HEK293 (cell line): Measurements from ENCODE around the gene ZNF214.

Experiments
- CTCF ChIA-PET: fragments of 350-600 bp; formaldehyde crosslinking; extraction: SDS; loops from one replicate; lab custom pipeline; 2021; ENCODE audit warnings: antibody characterized with exemption; lab: Yijun Ruan, JAX
- POLR2A ChIA-PET: fragments of 300-600 bp; formaldehyde crosslinking; extraction: SDS; loops from one replicate; lab custom pipeline; 2020; ENCODE audit warnings: antibody characterized with exemption, inconsistent platforms; lab: Yijun Ruan, JAX
- H3K27ac ChIP-seq: fragments of 200-500 bp; sonication (Bioruptor generic); 2 replicates; pipeline ENCODE4 v1.5.1; 2014; ENCODE audit warnings: low read depth, low read length, control low read depth, inconsistent platforms; ENCODE audit errors: extremely low read depth
- H3K36me3 ChIP-seq, 2 experiments: fragments of 200-500 bp in 1 of 2; sonication (Bioruptor generic) in 1 of 2; 1 replicate in 1 of 2; 2 replicates in 1 of 2; pipeline ENCODE4 v1.5.1; 2014 to 2017; ENCODE audit warnings: inconsistent platforms in 2 of 2, low read length in 2 of 2; ENCODE audit not compliant: control insufficient read depth in 2 of 2, insufficient read depth in 1 of 2
- H3K4me1 ChIP-seq: fragments of 200-500 bp; sonication (Bioruptor generic); 2 replicates; pipeline ENCODE4 v1.5.1; 2014; ENCODE audit warnings: mild to moderate bottlenecking, low read length, inconsistent platforms; ENCODE audit not compliant: control insufficient read depth, insufficient read depth
- H3K4me3 ChIP-seq: 2 replicates; pipeline ENCODE4 v1.5.1; 2011; ENCODE audit warnings: low read depth, mild to moderate bottlenecking, control low read depth, low read length, moderate library complexity
- H3K9me3 ChIP-seq: fragments of 200-500 bp; sonication (Bioruptor generic); 2 replicates; pipeline ENCODE4 v1.5.1; 2014; ENCODE audit warnings: low read depth, low read length, inconsistent platforms; ENCODE audit not compliant: control insufficient read depth, insufficient read depth
- SP3 ChIP-seq: fragments of 450-650 bp; formaldehyde crosslinking; IDR thresholded peaks from 2 replicates; pipeline ENCODE4 v1.5.1; 2016; ENCODE audit warnings: missing biosample characterization, missing genetic modification characterization
- TRIM28 ChIP-seq: IDR thresholded peaks from 2 replicates; pipeline ENCODE4 v1.6.1; 2011; ENCODE audit warnings: low read length, control low read depth, borderline replicate concordance
- WT1 ChIP-seq: fragments of 450-650 bp; formaldehyde crosslinking; IDR thresholded peaks from 2 replicates; pipeline ENCODE4 v1.5.1; 2016; ENCODE audit warnings: missing biosample characterization, missing genetic modification characterization
- YY1 ChIP-seq: fragments of 450-650 bp; formaldehyde crosslinking; IDR thresholded peaks from 2 replicates; pipeline ENCODE4 v1.5.1; 2018; ENCODE audit warnings: missing biosample characterization, missing genetic modification characterization
- ZBTB20 ChIP-seq: fragments of 450-650 bp; formaldehyde crosslinking; IDR thresholded peaks from 2 replicates; pipeline ENCODE4 v1.5.1; 2016; ENCODE audit warnings: missing biosample characterization, missing genetic modification characterization
- ZBTB48 ChIP-seq: fragments of 450-650 bp; formaldehyde crosslinking; IDR thresholded peaks from 2 replicates; pipeline ENCODE4 v1.5.1; 2016; ENCODE audit warnings: missing biosample characterization, missing genetic modification characterization
- ZBTB8A ChIP-seq: fragments of 450-650 bp; formaldehyde crosslinking; IDR thresholded peaks from 2 replicates; pipeline ENCODE4 v1.5.1; 2016; ENCODE audit warnings: missing biosample characterization, missing genetic modification characterization
- ZEB2 ChIP-seq: fragments of 450-650 bp; formaldehyde crosslinking; IDR thresholded peaks from 2 replicates; pipeline ENCODE4 v1.5.1; 2016; ENCODE audit warnings: missing biosample characterization, missing genetic modification characterization
- ZFP37 ChIP-seq: fragments of 450-650 bp; formaldehyde crosslinking; IDR thresholded peaks from 2 replicates; pipeline ENCODE4 v1.5.1; 2016; ENCODE audit warnings: missing biosample characterization, missing genetic modification characterization
- ZNF155 ChIP-seq: fragments of 450-650 bp; formaldehyde crosslinking; IDR thresholded peaks from 2 replicates; pipeline ENCODE4 v1.5.1; 2016; ENCODE audit warnings: missing biosample characterization, missing genetic modification characterization
- ZNF19 ChIP-seq: fragments of 450-650 bp; formaldehyde crosslinking; IDR thresholded peaks from 2 replicates; pipeline ENCODE4; 2016; ENCODE audit warnings: missing biosample characterization, missing genetic modification characterization, low read depth
- ZNF292 ChIP-seq: fragments of 450-650 bp; formaldehyde crosslinking; IDR thresholded peaks from 2 replicates; pipeline ENCODE4 v1.5.1; 2016; ENCODE audit warnings: low read depth, missing biosample characterization, missing genetic modification characterization, borderline replicate concordance
- ZNF350 ChIP-seq: fragments of 450-650 bp; formaldehyde crosslinking; IDR thresholded peaks from 2 replicates; pipeline ENCODE4 v1.5.0; 2017; ENCODE audit warnings: missing biosample characterization, mild to moderate bottlenecking, missing genetic modification characterization
- ZNF391 ChIP-seq: fragments of 450-650 bp; formaldehyde crosslinking; IDR thresholded peaks from 2 replicates; pipeline ENCODE4 v1.5.1; 2016; ENCODE audit warnings: low read depth, missing biosample characterization, missing genetic modification characterization, borderline replicate concordance
- ZNF48 ChIP-seq: fragments of 450-650 bp; formaldehyde crosslinking; IDR thresholded peaks from 2 replicates; pipeline ENCODE4 v1.5.1; 2016; ENCODE audit warnings: missing biosample characterization, missing genetic modification characterization
- ZNF549 ChIP-seq: fragments of 450-650 bp; IDR thresholded peaks from 2 replicates; pipeline ENCODE4 v1.5.1; 2018; ENCODE audit warnings: missing biosample characterization, missing genetic modification characterization, mild to moderate bottlenecking, inconsistent platforms, moderate library complexity
- ZNF558 ChIP-seq: fragments of 450-650 bp; formaldehyde crosslinking; IDR thresholded peaks from 2 replicates; pipeline ENCODE4 v1.5.1; 2016; ENCODE audit warnings: missing biosample characterization, missing genetic modification characterization
- ZNF626 ChIP-seq: fragments of 450-650 bp; sonication (Bioruptor Pico); formaldehyde crosslinking; IDR thresholded peaks from 2 replicates; pipeline ENCODE4 v1.5.1; 2018; ENCODE audit warnings: missing biosample characterization, missing genetic modification characterization, inconsistent platforms
- ZNF707 ChIP-seq: fragments of 450-650 bp; formaldehyde crosslinking; IDR thresholded peaks from 2 replicates; pipeline ENCODE4 v1.5.1; 2016; ENCODE audit warnings: missing biosample characterization, missing genetic modification characterization
- ZNF777 ChIP-seq: fragments of 450-650 bp; formaldehyde crosslinking; IDR thresholded peaks from 2 replicates; pipeline ENCODE4 v1.5.1; 2017; ENCODE audit warnings: missing biosample characterization, missing genetic modification characterization, borderline replicate concordance
- ZSCAN30 ChIP-seq: fragments of 450-650 bp; IDR thresholded peaks from 2 replicates; pipeline ENCODE4 v1.5.1; 2018; ENCODE audit warnings: missing biosample characterization, mild to moderate bottlenecking, missing genetic modification characterization, moderate library complexity
- TF ChIP-seq, protein P1 (sequence below): fragments of 450-650 bp; formaldehyde crosslinking; IDR thresholded peaks from 2 replicates; pipeline ENCODE4 v1.5.1; 2016; ENCODE audit warnings: missing biosample characterization, missing genetic modification characterization, borderline replicate concordance
- TF ChIP-seq, protein P2 (sequence below): fragments of 450-650 bp; formaldehyde crosslinking; IDR thresholded peaks from 2 replicates; pipeline ENCODE4 v1.5.1; 2017; ENCODE audit warnings: missing biosample characterization, missing genetic modification characterization
- TF ChIP-seq, protein P3 (sequence below): fragments of 450-650 bp; formaldehyde crosslinking; IDR thresholded peaks from 2 replicates; pipeline ENCODE4 v1.5.1; 2016; ENCODE audit warnings: missing biosample characterization, missing genetic modification characterization
- TF ChIP-seq, protein P4 (sequence below): fragments of 450-650 bp; formaldehyde crosslinking; IDR thresholded peaks from 2 replicates; pipeline ENCODE4 v1.5.1; 2017; ENCODE audit warnings: missing biosample characterization, missing genetic modification characterization

Gene ZNF214

GRCh38 chr11:7021318-7021717, 1.2 kb upstream of the ZNF214 start:
- ChIA-PET POLR2A (no interaction called here), CTCF (interaction anchor here (0.5 to 1.2 kb wide), 3 partner anchors 76 to 1520 kb away, joined by 3 to 7 read pairs (median 3); no protein-coding TSS in a partner anchor)
- Histone ChIP-seq H3K4me1 (no peaks in the 10 kb centered on the region), H3K4me3 (no peak overlapping the region), H3K27ac (no peak overlapping the region)
- TF ChIP-seq, protein P1, sequence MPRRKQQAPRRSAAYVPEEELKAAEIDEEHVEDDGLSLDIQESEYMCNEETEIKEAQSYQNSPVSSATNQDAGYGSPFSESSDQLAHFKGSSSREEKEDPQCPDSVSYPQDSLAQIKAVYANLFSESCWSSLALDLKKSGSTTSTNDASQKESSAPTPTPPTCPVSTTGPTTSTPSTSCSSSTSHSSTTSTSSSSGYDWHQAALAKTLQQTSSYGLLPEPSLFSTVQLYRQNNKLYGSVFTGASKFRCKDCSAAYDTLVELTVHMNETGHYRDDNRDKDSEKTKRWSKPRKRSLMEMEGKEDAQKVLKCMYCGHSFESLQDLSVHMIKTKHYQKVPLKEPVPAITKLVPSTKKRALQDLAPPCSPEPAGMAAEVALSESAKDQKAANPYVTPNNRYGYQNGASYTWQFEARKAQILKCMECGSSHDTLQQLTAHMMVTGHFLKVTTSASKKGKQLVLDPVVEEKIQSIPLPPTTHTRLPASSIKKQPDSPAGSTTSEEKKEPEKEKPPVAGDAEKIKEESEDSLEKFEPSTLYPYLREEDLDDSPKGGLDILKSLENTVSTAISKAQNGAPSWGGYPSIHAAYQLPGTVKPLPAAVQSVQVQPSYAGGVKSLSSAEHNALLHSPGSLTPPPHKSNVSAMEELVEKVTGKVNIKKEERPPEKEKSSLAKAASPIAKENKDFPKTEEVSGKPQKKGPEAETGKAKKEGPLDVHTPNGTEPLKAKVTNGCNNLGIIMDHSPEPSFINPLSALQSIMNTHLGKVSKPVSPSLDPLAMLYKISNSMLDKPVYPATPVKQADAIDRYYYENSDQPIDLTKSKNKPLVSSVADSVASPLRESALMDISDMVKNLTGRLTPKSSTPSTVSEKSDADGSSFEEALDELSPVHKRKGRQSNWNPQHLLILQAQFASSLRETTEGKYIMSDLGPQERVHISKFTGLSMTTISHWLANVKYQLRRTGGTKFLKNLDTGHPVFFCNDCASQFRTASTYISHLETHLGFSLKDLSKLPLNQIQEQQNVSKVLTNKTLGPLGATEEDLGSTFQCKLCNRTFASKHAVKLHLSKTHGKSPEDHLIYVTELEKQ (tag by site-specific recombination): no peak
- TF ChIP-seq ZNF626 (tag by site-specific recombination) (no peak), ZFP37 (no peak), WT1 (tag by site-specific recombination) (no peak), ZNF155 (no peak), ZNF707 (tag by site-specific recombination) (no peak), ZEB2 (tag by site-specific recombination) (no peak)
- TF ChIP-seq, all 188 proteins: peak for 0
- Histone ChIP-seq H3K36me3 (no peaks in the 10 kb centered on the region), H3K9me3 (no peaks in the 10 kb centered on the region)

- Histone ChIP-seq H3K9me3 (no peaks in the 10 kb centered on the region), H3K36me3 (no peaks in the 10 kb centered on the region), H3K4me1 (no peaks in the 10 kb centered on the region), H3K4me3 (peak overlapping the region; percentile 70), H3K27ac (no peak overlapping the region)
- POLR2A ChIA-PET: no interaction called here
- TF ChIP-seq ZBTB48 (tag by site-specific recombination) (0 out of 2 replicates have a peak, but pooled peaks have one; percentile 24), TRIM28 (0 out of 2 replicates have a peak, but pooled peaks have one; percentile 45), ZBTB20 (tag by site-specific recombination) (peak; percentile 98), ZBTB8A (tag by site-specific recombination) (0 out of 2 replicates have a peak, but pooled peaks have one; percentile 6), ZNF777 (tag by site-specific recombination) (0 out of 2 replicates have a peak, but pooled peaks have one; percentile 51), ZNF391 (tag by site-specific recombination) (no peak), ZNF19 (tag by site-specific recombination) (no peak)
- TF ChIP-seq, protein P2, sequence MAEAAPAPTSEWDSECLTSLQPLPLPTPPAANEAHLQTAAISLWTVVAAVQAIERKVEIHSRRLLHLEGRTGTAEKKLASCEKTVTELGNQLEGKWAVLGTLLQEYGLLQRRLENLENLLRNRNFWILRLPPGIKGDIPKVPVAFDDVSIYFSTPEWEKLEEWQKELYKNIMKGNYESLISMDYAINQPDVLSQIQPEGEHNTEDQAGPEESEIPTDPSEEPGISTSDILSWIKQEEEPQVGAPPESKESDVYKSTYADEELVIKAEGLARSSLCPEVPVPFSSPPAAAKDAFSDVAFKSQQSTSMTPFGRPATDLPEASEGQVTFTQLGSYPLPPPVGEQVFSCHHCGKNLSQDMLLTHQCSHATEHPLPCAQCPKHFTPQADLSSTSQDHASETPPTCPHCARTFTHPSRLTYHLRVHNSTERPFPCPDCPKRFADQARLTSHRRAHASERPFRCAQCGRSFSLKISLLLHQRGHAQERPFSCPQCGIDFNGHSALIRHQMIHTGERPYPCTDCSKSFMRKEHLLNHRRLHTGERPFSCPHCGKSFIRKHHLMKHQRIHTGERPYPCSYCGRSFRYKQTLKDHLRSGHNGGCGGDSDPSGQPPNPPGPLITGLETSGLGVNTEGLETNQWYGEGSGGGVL (tag by site-specific recombination): 0 out of 2 replicates have a peak, but pooled peaks have one; percentile 14
- CTCF ChIA-PET: interaction anchor here (0.6 to 1.2 kb wide), 3 partner anchors 27 to 293 kb away, joined by 3 to 4 read pairs (median 3); no protein-coding TSS in a partner anchor
Measured at GRCh38 chr11:7019500-7020182, 505 bp downstream of the ZNF214 start.

DNA sequence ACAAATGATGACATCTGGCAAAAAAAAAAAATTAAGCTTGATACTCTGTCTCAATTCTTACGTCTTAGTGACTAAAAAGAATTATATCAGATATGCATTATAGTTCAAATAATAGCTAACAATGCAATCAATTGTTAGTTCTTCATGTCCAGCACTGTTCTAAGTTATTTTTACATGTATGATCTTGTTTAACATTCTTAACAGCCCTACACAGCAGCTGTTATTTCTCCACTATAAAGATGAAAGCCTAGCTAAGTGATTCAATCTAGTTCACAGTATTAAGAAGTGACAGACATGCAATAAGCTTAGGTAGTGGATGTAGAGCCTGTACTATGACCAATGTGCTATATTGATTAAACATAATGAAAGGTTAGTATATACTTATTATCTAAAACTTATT, 4.1 kb downstream of the ZNF214 start:
- Histone ChIP-seq H3K4me3 (no peak overlapping the region), H3K27ac (no peak overlapping the region), H3K9me3 (no peaks in the 10 kb centered on the region), H3K36me3 (no peaks in the 10 kb centered on the region), H3K4me1 (no peaks in the 10 kb centered on the region)
- ChIA-PET POLR2A (no interaction called here), CTCF (interaction anchor here (0.5 kb wide), 1 partner anchor 803 kb away, joined by 4 read pairs; no protein-coding TSS in a partner anchor)
- no peak for TF ChIP-seq ZNF48
- no peak for TF ChIP-seq ZBTB48 (tag by site-specific recombination)
- TF ChIP-seq YY1 (tag by site-specific recombination): no peak
- no peak for TF ChIP-seq SP3 (tag by site-specific recombination)
- TF ChIP-seq ZNF292 (tag by site-specific recombination): no peak
- no peak for TF ChIP-seq ZNF549
- TF ChIP-seq ZSCAN30 (tag by site-specific recombination): no peak
- TF ChIP-seq, protein P3, sequence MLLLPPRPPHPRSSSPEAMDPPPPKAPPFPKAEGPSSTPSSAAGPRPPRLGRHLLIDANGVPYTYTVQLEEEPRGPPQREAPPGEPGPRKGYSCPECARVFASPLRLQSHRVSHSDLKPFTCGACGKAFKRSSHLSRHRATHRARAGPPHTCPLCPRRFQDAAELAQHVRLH: no peak
- TF ChIP-seq ZNF558: no peak
- TF ChIP-seq ZNF350 (tag by site-specific recombination): no peak
- TF ChIP-seq, protein P4, sequence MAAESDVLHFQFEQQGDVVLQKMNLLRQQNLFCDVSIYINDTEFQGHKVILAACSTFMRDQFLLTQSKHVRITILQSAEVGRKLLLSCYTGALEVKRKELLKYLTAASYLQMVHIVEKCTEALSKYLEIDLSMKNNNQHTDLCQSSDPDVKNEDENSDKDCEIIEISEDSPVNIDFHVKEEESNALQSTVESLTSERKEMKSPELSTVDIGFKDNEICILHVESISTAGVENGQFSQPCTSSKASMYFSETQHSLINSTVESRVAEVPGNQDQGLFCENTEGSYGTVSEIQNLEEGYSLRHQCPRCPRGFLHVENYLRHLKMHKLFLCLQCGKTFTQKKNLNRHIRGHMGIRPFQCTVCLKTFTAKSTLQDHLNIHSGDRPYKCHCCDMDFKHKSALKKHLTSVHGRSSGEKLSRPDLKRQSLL: no peak
